Natural killer cell (primary cell): ENCODE results near the gene TMEM54. TPM values are rescaled to one million over a fixed set of nuclear protein-coding genes. Genes with fewer than 3 reads are reported as not detected.
"Not testable (repeated sequence)": the region's sequence is repeated elsewhere in the genome, so short reads cannot be mapped to it uniquely, and the experiment has no call there.

Experiments
- ATAC-seq, 3 donors: fragments of 150-1000 bp in 2 of 3; fragments of 200-7000 bp in 1 of 3; cut with Tn5 transposase; 1 replicate in 1 of 3; 2 replicates in 2 of 3; pipeline ENCODE4 v1.10.0; 2021; ENCODE audit warnings: mild to moderate bottlenecking in 2 of 3, moderate library complexity in 2 of 3
- DNase-seq, 2 donors: peaks; one replicate each; pipeline versions ENCODE4 v3.0.0 to v3.0.0-alpha.2; 2013 to 2021; ENCODE audit warnings: mixed read lengths in 1 of 2
- H3K27ac ChIP-seq: one replicate; pipeline ENCODE4 v1.5.1; 2013; ENCODE audit warnings: mild to moderate bottlenecking, low read length
- H3K27me3 ChIP-seq: one replicate; pipeline ENCODE4 v1.6.1; 2013; ENCODE audit warnings: low read length; ENCODE audit not compliant: control insufficient read depth, insufficient read depth
- H3K36me3 ChIP-seq: one replicate; pipeline ENCODE4 v1.6.1; 2013; ENCODE audit warnings: low read length; ENCODE audit not compliant: control insufficient read depth, insufficient read depth
- H3K4me1 ChIP-seq: one replicate; pipeline ENCODE4 v1.6.1; 2013; ENCODE audit warnings: low read length; ENCODE audit not compliant: control insufficient read depth, insufficient read depth
- H3K4me3 ChIP-seq: one replicate; pipeline ENCODE4 v1.5.1; 2013; ENCODE audit warnings: low read length
- H3K9me3 ChIP-seq: one replicate; pipeline ENCODE4 v1.6.1; 2013; ENCODE audit warnings: low read length; ENCODE audit not compliant: control insufficient read depth, insufficient read depth
- H3K27ac Mint-ChIP-seq, 2 donors: one replicate each; pipeline ENCODE4 v1.8.0; 2022; ENCODE audit warnings: mild to moderate bottlenecking in 2 of 2, mixed read lengths in 2 of 2, moderate library complexity in 1 of 2
- H3K27me3 Mint-ChIP-seq, 2 donors: one replicate each; pipeline ENCODE4 v1.8.0; 2022; ENCODE audit warnings: low read depth in 2 of 2, mixed read lengths in 2 of 2
- H3K36me3 Mint-ChIP-seq: one replicate; pipeline ENCODE4 v1.8.0; 2022; ENCODE audit warnings: mixed read lengths
- H3K4me1 Mint-ChIP-seq, 2 donors: one replicate each; pipeline ENCODE4 v1.8.0; 2022; ENCODE audit warnings: mixed read lengths in 2 of 2
- H3K4me3 Mint-ChIP-seq: one replicate; pipeline ENCODE4 v1.8.0; 2022; ENCODE audit warnings: mild to moderate bottlenecking, moderate library complexity, mixed read lengths
- H3K9me3 Mint-ChIP-seq, 2 donors: one replicate each; pipeline ENCODE4 v1.8.0; 2022; ENCODE audit warnings: mixed read lengths in 2 of 2
- CTCF ChIP-seq: fragments of 200-600 bp; IDR thresholded peaks from one replicate; pipeline ENCODE4 v1.8.0; 2022; ENCODE audit warnings: antibody characterized with exemption
- WGBS: methylation state at CpG from one replicate; pipeline ENCODE4 v1.1.7; 2013; ENCODE audit warnings: missing lambda C conversion rate; ENCODE audit not compliant: insufficient coverage; 5-methylcytosine and 5-hydroxymethylcytosine counted together
- intact Hi-C: fragments of 100-400 bp; cut with micrococcal nuclease; formaldehyde crosslinking; loops from one replicate; pipeline ENCODE4 v1.14.2; 2022
- total RNA-seq, 4 donors: library from RNA; stranded (reverse); fragments of 120-200 nt in 1 of 4; gene quantifications; one replicate each; pipeline versions ENCODE4 v1.2.3 to v1.2.4, GENCODE V29; 2013 to 2022

Gene TMEM54
- total RNA-seq, 3 donors from 2014 or later (not counting 1 experiment from before 2014, with no cell fraction given): not detected

- intact Hi-C loops: no loop called here
- H3K4me1 Mint-ChIP-seq: peaks cover 0 to 2% of the 10 kb centered on the region in 2 donors
- H3K9me3 Mint-ChIP-seq: no peaks in the 10 kb centered on the region
Observed at GRCh38 chr1:32906654-32907053, 5.5 kb upstream of the TMEM54 start.

GRCh38 chr1:32905588-32905987 is 4.4 kb upstream of the TMEM54 start:
- H3K27ac Mint-ChIP-seq, H3K4me3 Mint-ChIP-seq, H3K27ac ChIP-seq, H3K36me3 ChIP-seq, H3K36me3 Mint-ChIP-seq, H3K4me1 ChIP-seq, H3K4me1 Mint-ChIP-seq, H3K4me3 ChIP-seq, intact Hi-C loops, ATAC-seq, DNase-seq, H3K9me3 ChIP-seq, H3K9me3 Mint-ChIP-seq: not testable (repeated sequence)
- H3K27me3 Mint-ChIP-seq: peaks cover 18 to 30% of the 10 kb centered on the region in 2 donors
- H3K27me3 ChIP-seq: peaks cover 12% of the 10 kb centered on the region
- 82% methylated on average over 10 of the region's 10 CpGs for WGBS

More at GRCh38 chr1:32906654-32907053, 5.5 kb upstream of the TMEM54 start:
- H3K27ac ChIP-seq: no peak overlapping the region
- no peak overlapping the region for H3K27ac Mint-ChIP-seq
- peaks cover 13 to 26% of the 10 kb centered on the region in 2 donors for H3K27me3 Mint-ChIP-seq
- no peaks in the 10 kb centered on the region for H3K9me3 ChIP-seq
- no peaks in the 10 kb centered on the region for H3K36me3 ChIP-seq
- H3K4me3 ChIP-seq: no peak overlapping the region
- peaks cover 1% of the 10 kb centered on the region for H3K4me1 ChIP-seq
- no peak for TF ChIP-seq CTCF
- DNase-seq (no peak), ATAC-seq (no peak)
- WGBS: 81% methylated on average over 4 of the region's 7 CpGs
- H3K27me3 ChIP-seq: peaks cover 5% of the 10 kb centered on the region
- H3K36me3 Mint-ChIP-seq: no peaks in the 10 kb centered on the region
- no peak overlapping the region for H3K4me3 Mint-ChIP-seq

- Histone ChIP-seq H3K36me3 (no peaks in the 10 kb centered on the region), H3K27me3 (peaks cover 19% of the 10 kb centered on the region), H3K4me3 (no peak overlapping the region), H3K27ac (no peak overlapping the region), H3K4me1 (peaks cover 11% of the 10 kb centered on the region), H3K9me3 (no peaks in the 10 kb centered on the region)
- 83% methylated on average over 2 of the region's 2 CpGs for WGBS
- ATAC-seq (no peak), DNase-seq (no peak)
- no peaks in the 10 kb centered on the region for H3K9me3 Mint-ChIP-seq
- no peak for TF ChIP-seq CTCF
- peaks cover 22 to 26% of the 10 kb centered on the region in 2 donors for H3K27me3 Mint-ChIP-seq
- H3K27ac Mint-ChIP-seq: no peak overlapping the region
- H3K4me3 Mint-ChIP-seq: no peak overlapping the region
- no peaks in the 10 kb centered on the region for H3K36me3 Mint-ChIP-seq
- intact Hi-C loops: no loop called here
- H3K4me1 Mint-ChIP-seq: peaks cover 4 to 10% of the 10 kb centered on the region in 2 donors
Observed at GRCh38 chr1:32904797-32905196, 3.6 kb upstream of the TMEM54 start.

GRCh38 chr1:32903991-32904785 is 3.0 kb upstream of the TMEM54 start:
- H3K36me3 Mint-ChIP-seq: no peaks in the 10 kb centered on the region
- Histone ChIP-seq H3K27me3 (peaks cover 25% of the 10 kb centered on the region), H3K27ac (no peak overlapping the region), H3K4me1 (peaks cover 11% of the 10 kb centered on the region), H3K36me3 (no peaks in the 10 kb centered on the region), H3K4me3 (no peak overlapping the region), H3K9me3 (no peaks in the 10 kb centered on the region)
- H3K4me1 Mint-ChIP-seq: peaks cover 4 to 10% of the 10 kb centered on the region in 2 donors
- peaks cover 23 to 26% of the 10 kb centered on the region in 2 donors for H3K27me3 Mint-ChIP-seq
- WGBS: 58% methylated on average over 2 of the region's 3 CpGs
- H3K9me3 Mint-ChIP-seq: no peaks in the 10 kb centered on the region
- no peak overlapping the region for H3K27ac Mint-ChIP-seq
- DNase-seq: no peak
- TF ChIP-seq CTCF: no peak
- H3K4me3 Mint-ChIP-seq: no peak overlapping the region
- intact Hi-C loops: no loop called here
- ATAC-seq: no peak
